Stimulated activated CD8-positive, alpha-beta memory T cell treated with anti-CD3 and anti-CD28 coated beads, Interleukin-12 subunit alpha, Interleukin-12 subunit beta, amount 100 ng/mL, for 24 hours (primary cell): Measurements from ENCODE around the gene NBPF1.
"Not testable (repeated sequence)": the region's sequence is repeated elsewhere in the genome, so short reads cannot be mapped to it uniquely, and the experiment has no call there.

ENCODE experiments used
- DNase-seq: peaks from one replicate; pipeline ENCODE4 v3.0.0-alpha.2; 2020; ENCODE audit errors: extremely low read depth

Gene NBPF1

DNA sequence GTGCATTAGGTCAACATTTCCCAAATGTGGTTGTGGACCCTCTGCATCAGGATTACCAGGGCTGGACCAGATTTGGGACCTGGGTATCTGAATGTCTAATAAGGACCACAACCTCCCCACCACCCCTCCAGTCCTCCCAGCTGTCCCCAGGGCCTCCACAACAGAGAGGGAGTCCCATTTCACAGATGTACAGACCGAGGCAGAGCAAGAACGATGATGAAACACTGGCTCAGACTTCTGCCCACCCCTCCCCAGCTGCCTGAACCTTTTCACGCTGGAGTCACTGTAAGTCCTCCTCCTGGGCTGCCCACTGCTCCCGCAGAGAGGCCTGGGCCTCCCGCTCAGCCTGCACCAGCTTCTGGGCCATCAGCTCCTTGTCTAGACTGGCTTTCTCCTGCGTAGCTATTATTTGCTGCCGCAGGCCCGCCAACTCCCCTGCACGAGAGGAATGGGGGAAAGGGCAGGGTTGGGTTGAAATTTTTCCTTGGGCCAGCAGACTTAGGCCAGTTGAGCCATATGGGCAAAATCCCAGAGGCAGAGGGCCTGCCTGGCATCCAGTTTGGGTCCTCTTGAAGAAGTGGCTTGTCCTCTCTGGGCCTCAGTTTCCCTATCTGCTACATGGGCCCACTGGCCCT lies 8.4 kb upstream of the NBPF1 start:
- not testable (repeated sequence) for DNase-seq

DNA sequence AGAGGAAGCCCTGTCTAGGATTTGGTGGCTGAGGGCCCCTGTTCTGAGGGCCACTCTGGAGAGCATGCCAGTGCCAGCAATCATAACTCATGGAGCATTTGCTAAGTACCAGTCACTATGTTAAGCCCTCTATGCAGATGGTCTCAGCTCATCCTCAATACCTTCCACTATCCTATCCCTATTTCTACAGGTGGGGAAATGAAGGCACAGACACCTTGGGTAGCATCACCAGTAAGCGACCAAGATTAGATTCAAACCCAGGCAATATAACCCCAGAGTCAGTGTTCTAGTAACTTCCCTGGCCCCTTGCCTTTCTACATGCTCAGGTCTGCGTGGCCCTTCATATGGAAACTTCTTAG lies 7.9 kb upstream of the NBPF1 start:
- DNase-seq: no peak

DNA sequence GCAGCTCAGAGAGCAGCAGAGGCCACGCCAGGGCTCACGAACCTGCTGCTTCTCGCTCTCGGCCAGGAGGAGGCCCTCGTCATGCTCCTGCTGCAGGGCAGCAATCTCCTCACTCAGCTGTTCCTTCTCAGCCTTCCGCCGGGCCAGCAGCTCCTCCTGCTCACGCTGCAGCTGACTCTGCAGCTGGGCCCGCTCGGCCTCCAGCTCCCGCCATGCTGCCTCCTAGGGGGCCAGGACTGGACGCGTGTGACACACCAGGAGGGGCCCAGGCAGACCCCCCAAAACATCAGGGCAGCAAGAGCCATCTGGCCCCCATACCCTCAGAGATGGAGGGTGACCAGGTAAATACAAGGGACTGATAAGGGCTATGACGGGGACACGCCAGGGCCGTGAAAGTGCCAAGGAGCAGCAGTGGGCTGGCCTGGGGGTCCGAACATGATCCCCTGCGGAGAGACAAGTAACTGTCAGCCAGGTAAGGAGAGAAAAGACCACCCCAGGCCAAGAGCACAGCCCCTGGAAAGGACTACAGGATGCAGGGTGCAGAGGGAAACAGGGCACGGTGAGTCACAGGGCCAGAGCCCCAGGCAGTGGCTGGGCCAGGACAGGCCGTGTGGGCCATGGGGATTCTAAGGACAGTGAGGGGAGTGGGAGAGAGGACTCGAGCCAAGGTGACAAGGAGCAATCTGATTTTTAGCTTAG lies 6.6 kb upstream of the NBPF1 start:
- not testable (repeated sequence) for DNase-seq

DNA sequence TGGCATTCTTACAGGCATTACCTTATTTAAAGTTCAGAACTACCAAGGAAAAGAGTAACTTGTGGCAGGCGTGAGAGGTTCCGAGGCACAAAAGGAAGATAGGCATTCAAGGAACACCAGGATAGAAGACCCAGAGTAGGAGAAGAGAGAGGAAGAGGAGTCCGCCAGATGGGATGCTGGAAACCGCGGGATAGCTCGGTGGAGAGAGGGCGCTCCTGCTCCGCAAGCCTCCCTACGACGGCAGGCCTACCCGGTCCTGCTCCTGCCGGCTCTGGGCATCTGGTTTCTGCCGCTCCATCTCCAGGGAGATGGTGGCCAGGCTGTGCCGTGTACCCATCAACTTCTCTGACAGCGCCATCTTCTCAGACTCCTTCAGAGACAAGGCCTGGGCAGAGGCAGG lies 5.4 kb upstream of the NBPF1 start:
- no peak for DNase-seq

DNA sequence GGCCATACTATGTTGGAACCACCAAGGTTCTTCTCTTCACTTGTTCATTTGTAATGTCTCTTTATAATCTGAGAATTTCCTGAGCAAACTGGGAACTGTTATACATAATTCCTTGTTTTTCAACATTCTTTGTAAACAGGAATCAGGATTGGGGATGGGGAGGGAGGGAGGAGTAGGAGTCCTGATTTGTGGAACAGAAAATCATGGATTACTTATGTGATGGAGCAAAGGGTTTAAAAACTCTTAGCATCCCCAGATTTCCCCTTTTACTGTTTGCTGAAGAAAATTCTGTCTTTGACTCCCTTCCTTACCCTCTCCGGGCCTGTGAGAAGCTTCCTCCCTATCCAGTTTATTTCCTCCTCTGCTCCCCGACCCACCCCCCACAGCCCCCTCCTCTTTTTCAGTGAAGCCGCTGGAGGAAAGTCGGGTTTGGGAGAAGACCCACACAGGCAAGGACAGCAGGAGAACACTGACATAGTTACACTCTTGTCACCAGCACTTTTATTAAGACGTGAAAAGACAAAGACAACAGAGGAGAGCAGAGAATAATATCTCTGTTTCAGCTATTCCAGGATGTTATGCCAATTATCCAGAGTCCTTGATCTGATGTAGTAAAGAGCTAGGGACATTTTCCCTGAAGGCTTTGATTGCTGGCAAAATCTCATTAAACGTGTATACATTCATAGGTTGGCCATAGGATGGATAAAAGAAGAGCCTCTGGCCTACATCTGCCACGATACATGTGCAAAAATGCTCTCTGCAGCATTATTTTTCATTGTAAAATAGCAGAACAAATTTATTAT lies 4.6 kb upstream of the NBPF1 start:
- no peak for DNase-seq

DNA sequence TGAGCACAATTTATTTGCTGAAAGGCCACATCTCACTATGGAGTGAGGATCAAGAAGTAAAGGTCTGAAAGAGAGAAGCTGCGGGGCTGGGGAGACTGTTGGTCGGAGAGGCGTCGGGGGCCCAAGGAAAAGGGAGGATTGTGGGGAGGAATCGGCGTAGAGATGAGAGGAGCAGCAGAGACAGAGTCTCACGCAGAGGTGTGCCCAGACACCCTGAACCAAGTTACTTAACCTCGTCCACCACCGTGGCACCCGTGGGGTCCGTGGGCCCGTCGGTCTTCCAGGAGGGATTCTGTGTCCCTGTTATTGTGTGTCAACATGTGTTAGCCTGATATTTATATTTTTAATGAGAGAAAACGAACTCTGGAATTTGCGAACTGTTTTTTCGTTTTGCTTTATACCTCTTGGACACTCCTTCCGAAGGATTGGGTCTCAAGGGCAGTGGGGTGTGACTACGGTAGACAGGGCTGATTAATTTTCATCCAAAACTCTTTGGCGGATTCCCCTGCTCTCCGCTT lies 3.8 kb upstream of the NBPF1 start:
- no peak for DNase-seq

DNA sequence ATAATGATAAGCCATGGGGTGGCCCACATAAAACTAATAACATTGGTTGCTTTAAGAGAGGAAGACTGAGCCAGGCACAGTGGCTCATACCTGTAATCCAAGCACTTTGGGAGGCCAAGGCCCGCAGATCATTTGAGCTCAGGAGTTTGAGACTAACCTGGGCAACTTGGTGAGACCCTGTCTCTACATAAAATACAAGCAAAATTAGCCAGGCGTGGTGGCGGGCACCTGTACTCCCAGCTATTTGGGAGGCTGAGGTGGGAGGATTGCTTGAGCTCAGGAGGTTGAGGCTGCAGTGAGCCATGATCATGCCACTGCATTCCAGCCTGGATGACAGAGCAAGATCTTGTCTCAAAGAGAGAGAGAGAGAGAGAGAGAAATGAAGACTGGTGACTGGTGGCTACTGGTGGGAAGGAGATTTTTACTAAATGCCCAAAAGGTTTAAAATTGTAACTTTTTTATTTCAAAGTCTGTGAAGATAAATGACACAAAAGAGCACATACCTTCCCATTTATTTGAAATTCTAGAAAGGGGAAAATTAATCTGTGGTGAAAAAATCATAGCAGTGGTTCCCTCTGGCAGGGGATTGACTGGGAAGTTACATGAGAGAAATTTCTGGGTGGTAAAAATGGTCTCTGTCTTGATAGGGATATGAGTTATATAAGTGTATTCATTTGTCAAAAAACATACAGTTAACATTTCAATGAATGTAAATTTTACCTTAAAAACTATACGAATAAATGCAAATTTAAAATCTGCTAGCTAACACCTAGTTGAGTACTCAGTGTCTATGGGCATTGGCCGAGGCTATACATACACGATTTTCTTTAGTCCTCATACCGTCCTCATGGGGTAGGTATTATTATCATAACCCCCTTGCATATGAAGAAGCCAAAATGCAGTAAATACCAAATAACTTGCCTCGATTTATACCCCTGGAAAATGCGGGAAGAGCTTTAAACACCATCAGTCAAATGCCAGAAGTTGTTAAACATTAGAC lies 2.2 kb upstream of the NBPF1 start:
- DNase-seq: no peak

DNA sequence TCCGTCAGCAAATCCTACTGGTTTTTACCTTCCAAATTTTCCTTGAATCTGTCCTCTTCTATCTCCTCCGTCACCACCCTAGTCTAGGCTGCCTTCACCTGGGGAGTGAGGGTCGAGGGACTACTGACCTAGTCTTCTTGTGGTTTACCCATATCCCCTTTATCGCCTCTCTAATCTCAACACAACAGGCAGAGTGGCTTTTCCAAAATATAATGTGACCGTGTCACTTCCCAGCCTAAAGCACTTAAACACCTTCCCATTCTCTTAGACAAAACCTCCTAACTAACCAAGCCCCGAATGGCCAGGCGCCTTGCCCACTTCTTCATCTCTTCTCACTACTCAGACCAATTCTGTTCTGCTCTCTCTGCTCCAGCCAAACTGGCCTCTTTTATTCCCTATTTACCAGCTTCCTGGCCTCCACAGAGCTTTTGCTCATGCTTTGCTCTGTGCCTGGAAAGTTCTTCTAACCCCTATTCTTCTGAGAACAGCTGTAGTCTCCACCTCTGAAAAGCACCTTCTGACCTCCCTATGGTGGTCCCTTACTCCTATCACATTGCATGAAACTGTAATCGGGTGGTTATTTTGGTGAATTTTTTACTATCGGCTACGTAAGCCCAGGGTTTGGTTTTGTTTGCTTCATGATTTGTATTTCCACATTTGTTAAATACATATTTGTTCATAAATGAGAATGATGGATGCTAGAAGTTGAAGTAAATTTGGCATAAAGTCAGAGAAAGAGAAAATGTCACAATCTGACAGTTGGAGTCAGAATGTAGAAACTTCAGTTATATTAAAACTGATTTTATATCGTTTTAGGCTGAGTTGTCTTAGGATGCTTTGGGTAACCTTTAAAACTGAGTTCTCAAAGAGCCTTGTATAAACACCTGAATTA lies 1.2 kb upstream of the NBPF1 start:
- no peak for DNase-seq

DNA sequence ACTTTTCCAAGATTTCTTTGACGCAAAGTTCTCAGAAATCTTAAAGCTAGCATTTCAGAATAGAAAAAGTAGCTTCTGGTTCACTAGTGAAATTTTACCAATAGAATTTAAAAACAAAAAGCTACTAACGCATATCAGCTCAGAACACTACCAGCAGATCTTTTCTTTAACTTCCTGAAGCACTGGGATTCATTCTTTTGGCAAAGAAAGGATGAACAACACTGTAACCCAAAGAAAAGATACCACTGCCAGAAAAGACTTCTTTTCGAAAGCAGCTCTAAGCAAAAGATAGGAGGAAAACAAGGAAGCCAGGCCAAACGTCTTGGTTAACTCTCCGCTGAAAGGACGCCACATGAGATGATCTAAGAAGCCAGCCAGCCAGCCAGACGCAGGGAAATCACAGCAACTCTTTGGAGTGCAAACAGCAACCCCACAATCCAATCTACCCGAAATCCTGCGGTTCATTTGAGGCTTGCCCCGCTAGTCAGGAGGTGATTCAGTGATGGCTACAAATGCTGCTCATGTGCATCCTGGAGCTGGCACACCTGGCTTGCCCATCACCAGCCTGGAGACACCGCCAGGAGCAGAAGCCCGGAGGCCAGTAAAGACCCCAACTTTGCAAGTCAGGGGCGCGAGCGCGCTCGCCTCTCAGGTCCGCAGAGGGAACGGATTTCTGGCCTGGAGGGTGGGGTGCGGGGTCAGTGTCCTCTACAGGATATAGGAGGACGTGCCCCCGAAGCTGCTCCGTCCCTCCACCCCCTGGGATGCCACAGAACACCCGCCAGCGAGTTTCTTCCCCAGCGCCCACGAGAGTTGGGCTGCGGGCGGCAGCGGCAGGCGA lies 812 bp downstream of the NBPF1 start:
- no peak for DNase-seq

DNA sequence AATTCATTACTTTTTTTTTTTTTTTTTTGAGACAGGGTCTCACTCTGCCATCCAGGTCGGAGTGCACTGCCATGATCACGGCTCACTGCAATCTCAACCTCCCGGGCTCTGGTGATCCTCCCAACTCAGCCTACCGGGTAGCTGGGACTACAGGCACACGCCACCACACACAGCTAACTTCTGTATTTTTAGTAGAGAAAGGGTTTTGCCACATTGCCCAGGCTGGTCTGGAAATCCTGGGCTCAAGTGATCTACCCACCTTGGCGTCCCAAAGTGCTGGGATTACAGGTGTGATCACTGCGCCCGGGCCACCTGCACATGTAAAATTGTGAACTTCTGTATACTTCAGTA lies 1.4 kb downstream of the NBPF1 start:
- DNase-seq: not testable (repeated sequence)

DNA sequence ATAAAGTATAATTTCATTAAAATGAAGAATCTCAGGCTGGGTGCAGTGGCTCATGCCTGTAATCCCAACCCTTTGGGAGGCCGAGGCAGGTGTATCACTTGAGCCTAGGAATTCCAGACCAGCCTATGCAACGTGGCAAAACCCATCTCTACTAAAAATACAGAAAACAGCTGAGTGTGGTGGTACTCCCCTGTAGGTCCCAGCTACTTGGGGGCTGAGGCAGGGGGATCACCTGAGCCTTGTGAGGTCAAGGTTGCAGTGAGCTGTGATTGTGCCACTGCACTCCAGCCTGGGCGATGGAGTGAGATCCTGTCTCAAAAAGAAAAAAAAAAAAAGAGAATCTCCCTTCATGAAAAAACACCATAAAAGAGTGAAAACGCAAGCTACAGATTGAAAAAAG lies 2.2 kb downstream of the NBPF1 start:
- DNase-seq: not testable (repeated sequence)

DNA sequence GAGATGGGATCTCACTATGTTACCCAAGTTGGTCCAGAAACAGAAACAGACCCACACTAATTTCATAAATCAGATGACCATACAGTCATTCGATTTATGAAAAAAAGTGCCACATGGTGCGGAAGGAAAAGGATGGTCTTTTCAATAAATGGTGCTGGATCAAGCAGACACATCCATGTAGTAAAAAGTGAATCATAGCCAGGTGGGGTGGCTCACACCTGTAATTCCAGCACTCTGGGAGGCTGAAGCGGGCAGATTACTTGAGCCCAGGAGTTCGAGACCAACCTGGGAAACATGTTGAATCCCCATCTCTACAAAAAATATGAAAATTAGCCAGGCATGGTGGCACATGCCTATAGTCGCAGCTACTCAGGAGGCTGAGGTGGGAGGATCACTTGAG lies 2.8 kb downstream of the NBPF1 start:
- DNase-seq: not testable (repeated sequence)

DNA sequence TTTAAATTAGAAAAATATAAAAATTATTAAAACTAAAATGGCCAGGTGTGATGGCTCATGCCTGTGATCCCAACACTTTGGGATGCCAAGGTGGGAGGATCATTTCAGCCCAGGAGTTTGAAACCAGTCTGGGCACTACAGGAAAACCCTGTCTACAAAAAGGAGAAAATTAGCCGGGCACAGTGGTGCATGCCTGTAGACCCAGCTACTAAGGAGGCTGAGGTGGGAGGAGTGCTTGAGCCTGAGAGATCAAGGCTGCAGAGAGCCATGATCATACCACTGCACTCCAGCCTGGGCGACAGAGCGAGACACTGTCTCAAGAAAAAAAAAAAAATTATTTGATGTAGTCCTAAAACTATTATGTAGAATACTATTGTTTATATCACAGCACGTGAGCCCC lies 3.6 kb downstream of the NBPF1 start:
- DNase-seq: not testable (repeated sequence)

DNA sequence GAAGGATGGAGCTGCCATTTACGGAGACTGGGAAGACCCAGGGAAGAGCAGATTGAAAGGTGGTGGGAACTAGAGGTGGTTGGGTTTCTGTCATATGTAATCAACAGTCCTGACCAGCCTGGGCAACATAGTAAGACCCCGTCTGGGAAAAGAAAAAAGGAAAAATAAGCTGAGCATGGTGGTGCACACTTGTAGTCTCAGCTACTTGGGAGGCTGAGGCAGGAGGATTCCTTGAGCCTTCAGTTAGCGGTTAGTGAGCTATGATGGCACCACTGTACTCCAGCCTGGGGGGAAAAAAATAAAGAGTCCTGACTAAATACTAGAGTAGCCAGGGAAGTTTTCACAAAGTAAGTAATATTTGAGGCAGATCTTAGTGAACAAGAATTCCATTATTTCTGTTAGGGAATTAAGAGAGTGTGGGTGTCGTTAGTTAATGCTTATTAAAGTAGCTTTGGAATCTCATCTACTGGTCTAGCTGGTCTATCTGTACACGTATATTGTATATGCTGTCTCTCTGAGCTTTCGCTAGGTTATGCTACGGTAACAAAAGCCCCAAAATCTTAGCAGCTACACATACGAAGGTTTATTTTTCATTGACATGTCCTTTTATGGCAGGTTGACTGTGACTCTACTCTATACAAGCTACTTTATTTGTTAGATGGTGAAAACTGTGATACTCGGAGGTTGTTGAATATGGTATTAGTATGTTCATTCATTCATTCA lies 4.4 kb downstream of the NBPF1 start:
- no peak for DNase-seq

DNA sequence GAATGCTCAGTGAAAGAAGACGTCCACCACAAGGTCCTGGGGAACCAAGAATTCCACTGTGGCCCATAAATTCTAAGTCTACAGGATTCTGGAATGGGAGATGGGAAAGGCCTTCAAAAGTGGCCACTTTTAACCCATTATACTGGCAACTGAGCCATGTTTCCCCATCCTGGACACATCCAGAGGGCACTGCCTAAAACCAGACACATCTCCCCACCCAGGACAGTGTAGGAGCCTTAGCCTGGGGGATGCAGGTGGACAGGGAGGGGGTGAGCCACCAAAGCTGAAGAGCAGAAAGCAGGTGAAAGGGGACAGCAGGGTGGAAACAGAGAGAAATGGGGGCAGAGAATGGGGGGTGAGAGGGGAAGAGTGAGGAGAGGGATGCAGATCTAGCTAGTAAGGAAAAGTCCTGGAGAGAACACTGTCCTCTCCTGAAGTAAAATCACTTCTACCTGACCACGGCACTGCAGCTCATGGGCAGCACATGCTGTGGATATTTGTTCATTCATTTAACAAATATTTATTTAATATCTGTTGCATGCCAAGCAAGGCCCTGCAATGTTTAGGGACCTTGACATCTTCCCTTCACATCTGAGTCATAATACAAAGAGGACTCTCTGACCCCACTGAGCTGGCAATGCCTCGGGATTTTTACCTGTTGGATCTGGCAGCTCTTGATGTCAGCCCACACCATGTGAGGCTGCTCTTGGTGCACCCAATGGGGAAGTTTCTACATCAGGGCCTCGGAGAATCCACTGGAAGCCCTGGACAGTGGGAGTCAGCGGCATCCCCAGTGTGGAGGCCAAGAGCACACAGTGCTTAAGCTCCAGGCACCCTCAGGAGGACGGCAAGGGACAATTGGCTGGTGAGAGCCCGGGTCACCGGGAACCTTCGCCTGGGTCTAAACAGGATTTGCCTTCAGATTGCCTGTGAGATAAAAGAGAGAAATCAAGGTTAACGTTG lies 5.2 kb downstream of the NBPF1 start:
- DNase-seq: not testable (repeated sequence)

DNA sequence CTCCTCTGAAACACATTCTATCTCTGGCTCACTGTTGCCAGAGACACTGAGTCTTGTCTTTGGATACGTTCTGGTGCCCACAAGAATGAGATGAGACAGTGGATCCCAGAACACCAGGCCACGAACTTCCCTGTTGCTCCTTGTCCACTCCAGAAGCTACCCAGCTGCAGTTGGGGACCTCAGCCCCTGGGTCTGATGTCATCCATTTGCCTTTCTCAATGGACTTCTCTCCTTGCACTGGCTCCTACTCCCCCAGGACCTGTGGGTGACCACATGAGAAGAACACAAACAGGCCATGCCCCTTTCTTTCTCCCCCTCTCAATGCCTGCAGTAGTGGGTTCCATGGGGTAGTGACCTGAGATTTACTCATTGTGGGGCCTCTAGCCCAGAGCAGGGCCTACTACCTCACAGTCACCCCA lies 5.9 kb downstream of the NBPF1 start:
- DNase-seq: no peak

DNA sequence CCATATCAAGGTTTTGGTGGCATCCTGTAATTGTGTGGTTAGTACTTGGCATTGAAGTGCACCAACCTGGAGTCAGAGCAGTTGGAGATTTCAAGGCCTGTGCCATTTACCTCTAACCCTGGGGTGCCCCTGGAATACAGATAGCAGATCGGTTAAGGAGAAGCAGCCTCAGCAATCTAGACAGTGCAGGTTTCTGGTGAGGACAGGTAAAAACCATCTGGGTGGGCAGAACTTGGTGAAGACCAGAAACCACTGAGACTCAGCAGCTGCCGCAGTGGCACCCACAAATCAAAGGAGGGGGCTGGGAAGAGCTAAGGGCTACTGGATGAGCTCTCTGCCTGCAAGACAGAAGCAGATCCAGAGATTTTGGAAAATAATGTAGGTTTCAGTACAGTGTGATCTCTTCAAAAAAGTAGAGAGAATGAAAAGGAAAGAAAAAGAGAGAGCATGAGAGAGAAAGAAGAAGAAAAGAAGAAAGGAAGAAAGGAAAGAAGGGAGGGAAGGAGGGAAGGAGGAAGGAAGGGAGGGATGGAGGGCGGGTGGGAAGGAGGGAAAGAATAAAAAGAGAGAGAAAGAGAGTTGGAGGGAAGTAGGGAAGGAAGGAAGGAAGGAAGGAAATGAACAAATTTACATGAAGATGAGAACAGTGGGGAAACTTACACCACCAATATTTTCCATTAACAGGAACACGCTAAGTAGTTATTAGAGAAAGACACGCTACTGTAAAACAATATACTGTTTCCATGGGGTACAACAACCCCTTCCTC lies 6.5 kb downstream of the NBPF1 start:
- DNase-seq: not testable (repeated sequence)
